Mammary epithelial cell (primary cell): Measurements from ENCODE around the gene RPSA.

Experiments
- EZH2 ChIP-seq: IDR thresholded peaks from 2 replicates; pipeline ENCODE4 v1.6.1; 2012; ENCODE audit warnings: low read length, inconsistent platforms, borderline replicate concordance
- TF ChIP-seq, protein P1 (sequence below), 2 donors: IDR thresholded peaks in 1 of 2; conservative IDR thresholded peaks in 1 of 2; 2 replicates each; pipeline ENCODE4 v1.5.1; 2011 to 2012; ENCODE audit warnings: inconsistent platforms in 2 of 2, low read length in 2 of 2, mild to moderate bottlenecking in 2 of 2, control low read depth in 1 of 2, low read depth in 1 of 2; ENCODE audit not compliant: insufficient read depth in 1 of 2; ENCODE audit errors: extremely low read depth in 1 of 2

DNA sequence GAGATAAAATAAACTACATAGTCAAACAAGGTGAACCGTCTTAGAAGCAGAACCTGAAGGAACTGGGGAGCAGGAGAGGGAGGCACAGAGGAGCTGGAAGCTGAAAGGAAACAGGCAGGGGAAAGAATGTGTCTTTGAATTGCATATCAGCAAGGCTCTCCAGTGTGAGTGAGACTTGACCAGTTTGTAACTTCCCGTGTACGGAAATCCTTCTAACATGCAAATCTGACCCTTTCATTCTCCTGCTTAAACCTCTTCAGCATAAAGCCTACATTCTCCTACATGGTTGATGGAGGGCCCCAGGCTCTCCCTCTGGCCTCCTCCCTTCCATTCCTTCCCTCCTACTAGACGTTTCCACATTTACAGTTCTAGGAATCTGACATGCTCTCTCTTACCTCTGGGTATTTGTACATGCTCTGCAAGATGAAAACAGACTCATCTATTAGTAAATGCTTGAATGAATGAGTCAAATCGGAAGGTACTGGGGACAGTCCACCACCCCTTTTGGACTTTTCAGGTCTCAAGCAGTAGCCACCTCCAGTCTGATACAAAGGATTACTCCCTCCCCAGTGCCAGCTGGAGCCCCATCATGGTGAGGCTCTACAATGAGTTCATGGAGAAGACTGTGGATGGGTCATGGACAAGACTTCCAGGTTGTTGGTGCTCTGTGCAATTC is 29.4 kb upstream of the RPSA start:
- TF ChIP-seq, protein P1, sequence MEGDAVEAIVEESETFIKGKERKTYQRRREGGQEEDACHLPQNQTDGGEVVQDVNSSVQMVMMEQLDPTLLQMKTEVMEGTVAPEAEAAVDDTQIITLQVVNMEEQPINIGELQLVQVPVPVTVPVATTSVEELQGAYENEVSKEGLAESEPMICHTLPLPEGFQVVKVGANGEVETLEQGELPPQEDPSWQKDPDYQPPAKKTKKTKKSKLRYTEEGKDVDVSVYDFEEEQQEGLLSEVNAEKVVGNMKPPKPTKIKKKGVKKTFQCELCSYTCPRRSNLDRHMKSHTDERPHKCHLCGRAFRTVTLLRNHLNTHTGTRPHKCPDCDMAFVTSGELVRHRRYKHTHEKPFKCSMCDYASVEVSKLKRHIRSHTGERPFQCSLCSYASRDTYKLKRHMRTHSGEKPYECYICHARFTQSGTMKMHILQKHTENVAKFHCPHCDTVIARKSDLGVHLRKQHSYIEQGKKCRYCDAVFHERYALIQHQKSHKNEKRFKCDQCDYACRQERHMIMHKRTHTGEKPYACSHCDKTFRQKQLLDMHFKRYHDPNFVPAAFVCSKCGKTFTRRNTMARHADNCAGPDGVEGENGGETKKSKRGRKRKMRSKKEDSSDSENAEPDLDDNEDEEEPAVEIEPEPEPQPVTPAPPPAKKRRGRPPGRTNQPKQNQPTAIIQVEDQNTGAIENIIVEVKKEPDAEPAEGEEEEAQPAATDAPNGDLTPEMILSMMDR (conservative IDR thresholded peaks at IDR 0.05 in 1 of 2, IDR thresholded peaks at IDR 0.05 in 1 of 2; ENCODE audit: extremely low read depth in 1 of 2, insufficient read depth in 1 of 2, low read depth in 1 of 2, low read length in 2 of 2), result no peak
- TF ChIP-seq EZH2, result no peak
